ENCODE measurements around the gene KPTN. TPM values are rescaled to one million over a fixed set of nuclear protein-coding genes. Genes with fewer than 3 reads are reported as not detected.

KPTN gene
- total and polyA plus RNA-seq, 2 of the 8 experiments (the other 6 are each of a cell fraction or from before 2014, with no cell fraction given), result 23.6 to 31.3 TPM

- no peak for DNase-seq (ENCODE audit: low read depth in 1 of 2, low spot score in 2 of 2)
- no peak overlapping the region for H3K4me3 ChIP-seq (ENCODE audit: extremely low read depth in 1 of 4, insufficient read depth in 2 of 4, low read depth in 3 of 4, low read length in 4 of 4)
- no peak overlapping the region for H4K8ac ChIP-seq (ENCODE audit: extremely low read depth, insufficient read depth, low read length)
- CTCF ChIA-PET (ENCODE audit: partially characterized antibody), result interaction anchor here (1.0 to 2.6 kb wide), 5 partner anchors 19 to 217 kb away, joined by 3 to 7 read pairs (median 5); no protein-coding TSS in a partner anchor
- TF ChIP-seq, protein P1, sequence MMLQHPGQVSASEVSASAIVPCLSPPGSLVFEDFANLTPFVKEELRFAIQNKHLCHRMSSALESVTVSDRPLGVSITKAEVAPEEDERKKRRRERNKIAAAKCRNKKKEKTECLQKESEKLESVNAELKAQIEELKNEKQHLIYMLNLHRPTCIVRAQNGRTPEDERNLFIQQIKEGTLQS (IDR thresholded peaks at IDR 0.05; ENCODE audit: insufficient read depth, low read depth, low read length), result no peak
- TF ChIP-seq SP2 (IDR thresholded peaks at IDR 0.05; ENCODE audit: low read length) (no peak), EZH2 (IDR thresholded peaks at IDR 0.05; ENCODE audit: low read depth, low read length, severe bottlenecking) (no peak), ZNF274 (IDR thresholded peaks at IDR 0.05; ENCODE audit: borderline replicate concordance, extremely low read depth, low read length) (no peak)
- H4K5ac ChIP-seq (ENCODE audit: insufficient read length, low read depth, low read length), result no peak overlapping the region
- POLR2A ChIA-PET (ENCODE audit: partially characterized antibody), result interaction anchor here (0.6 kb wide), 1 partner anchor 201 kb away, joined by 3 read pairs; no protein-coding TSS in a partner anchor
- H2AK5ac ChIP-seq (ENCODE audit: low read depth, low read length), result no peak overlapping the region
- H3K4me2 ChIP-seq (ENCODE audit: insufficient read depth in 1 of 2, low read depth in 2 of 2, low read length in 2 of 2), result no peak overlapping the region
- no peak overlapping the region for H2BK20ac ChIP-seq (ENCODE audit: low read length)
- no peaks in the 10 kb centered on the region for H3K27me3 ChIP-seq (replicated peaks in 1 of 4; ENCODE audit: control insufficient read depth in 3 of 4, extremely low read depth in 1 of 4, insufficient read depth in 3 of 4, low read length in 3 of 4)
- H3K27ac ChIP-seq (ENCODE audit: low read depth, low read length), result no peak overlapping the region
- peaks cover 3 to 10% (median 5%) of the 10 kb centered on the region in 4 experiments; a peak in 4 of 8 replicates for H3K36me3 ChIP-seq (ENCODE audit: control insufficient read depth in 2 of 4, insufficient read depth in 4 of 4, low read length in 3 of 4)
- no peak overlapping the region for H3K18ac ChIP-seq (ENCODE audit: extremely low read depth, low read length)
- H2AFZ ChIP-seq (ENCODE audit: low read length), result no peak overlapping the region
- H3K9ac ChIP-seq (replicated peaks in 1 of 4; ENCODE audit: extremely low read depth in 1 of 4, low read depth in 3 of 4, low read length in 3 of 4), result no peak overlapping the region
- no peaks in the 10 kb centered on the region for H3K79me2 ChIP-seq (ENCODE audit: control insufficient read depth in 1 of 2, insufficient read depth in 2 of 2, low read length in 2 of 2)
- peaks cover 0 to 4% (median 1%) of the 10 kb centered on the region in 4 experiments; a peak in 3 of 7 replicates for H3K4me1 ChIP-seq (replicated peaks in 1 of 4; ENCODE audit: control insufficient read depth in 3 of 4, insufficient read depth in 4 of 4, low read length in 3 of 4)
- H3K9me3 ChIP-seq (ENCODE audit: insufficient read depth in 2 of 2, low read depth in 1 of 2, low read length in 1 of 2), result no peaks in the 10 kb centered on the region
- peaks cover 0 to 9% of the 10 kb centered on the region in 2 experiments for H4K20me1 ChIP-seq (replicated peaks in 1 of 2; ENCODE audit: control insufficient read depth in 1 of 2, insufficient read depth in 2 of 2, low read length in 2 of 2)
- H2BK120ac ChIP-seq (replicated peaks; ENCODE audit: low read depth, low read length), result no peak overlapping the region
- FAIRE-seq, result no peak
- H4K91ac ChIP-seq (replicated peaks; ENCODE audit: insufficient read length, low read length), result no peak overlapping the region
- 95% methylated on average over 14 of the region's 17 CpGs; no CpG with 5 or more reads in 1 of the 2 experiments for WGBS, 2 experiments (ENCODE audit: extremely low coverage in 1 of 2, insufficient coverage in 1 of 2, insufficient read length in 1 of 2, insufficient replicate concordance in 2 of 2, low coverage in 1 of 2, low lambda C conversion rate in 2 of 2, missing lambda C conversion rate in 1 of 2)
- no peaks in the 10 kb centered on the region for H3K79me1 ChIP-seq (ENCODE audit: low read depth, low read length)
- no peak overlapping the region for H3K4ac ChIP-seq (replicated peaks; ENCODE audit: insufficient read length, low read depth, low read length)
- H3K23ac ChIP-seq (ENCODE audit: insufficient read length), result no peak overlapping the region
- H3K23me2 ChIP-seq (ENCODE audit: low read depth, low read length), result peaks cover 9% of the 10 kb centered on the region; the same call in 1 of the 2 replicates
- no peak overlapping the region for H2BK15ac ChIP-seq (ENCODE audit: low read length)
- peak overlapping the region; percentile 79; the same call in 1 of the 2 replicates for H2BK5ac ChIP-seq (ENCODE audit: low read depth, low read length)
- H3K14ac ChIP-seq (ENCODE audit: insufficient read length), result no peak overlapping the region
- no peak overlapping the region for H3K56ac ChIP-seq (replicated peaks; ENCODE audit: insufficient read length, low read depth, low read length)
- no peak overlapping the region for H2BK12ac ChIP-seq (ENCODE audit: low read depth, low read length)
These were observed 5.3 kb upstream of the KPTN start for GRCh38 chr19:47489072-47489914.

Data from H1 (cell line).